Omental fat pad (tissue), 4 donors: ENCODE results near the gene FAM204A. TPM values are rescaled to one million over a fixed set of nuclear protein-coding genes. Genes with fewer than 3 reads are reported as not detected.

Experiments used
- ATAC-seq: fragments of 150-250 bp; one replicate; pipeline ENCODE4 v1.9.1; 2016; ENCODE audit warnings: mild to moderate bottlenecking, moderate library complexity; ENCODE audit not compliant: low FRiP score
- DNase-seq: peaks from one replicate; pipeline ENCODE4 v3.0.0-alpha.2; 2019; ENCODE audit warnings: low spot score
- total RNA-seq, 4 donors: library from RNA; depleted of rRNA; stranded (reverse); fragments of >200 nt; gene quantifications; one replicate each; pipeline ENCODE4 v1.1.0, GENCODE V29; 2016
- TF ChIP-seq, protein P1 (sequence below), 3 donors: fragments of 450-650 bp; IDR thresholded peaks; one replicate each; pipeline ENCODE4 v1.5.1; 2016 to 2017; ENCODE audit warnings: antibody characterized with exemption in 3 of 3, mild to moderate bottlenecking in 3 of 3, moderate library complexity in 2 of 3

Gene FAM204A
- total RNA-seq, 4 donors from 2014 or later, result 25.4 to 57.6 (median 44.0) TPM

DNA sequence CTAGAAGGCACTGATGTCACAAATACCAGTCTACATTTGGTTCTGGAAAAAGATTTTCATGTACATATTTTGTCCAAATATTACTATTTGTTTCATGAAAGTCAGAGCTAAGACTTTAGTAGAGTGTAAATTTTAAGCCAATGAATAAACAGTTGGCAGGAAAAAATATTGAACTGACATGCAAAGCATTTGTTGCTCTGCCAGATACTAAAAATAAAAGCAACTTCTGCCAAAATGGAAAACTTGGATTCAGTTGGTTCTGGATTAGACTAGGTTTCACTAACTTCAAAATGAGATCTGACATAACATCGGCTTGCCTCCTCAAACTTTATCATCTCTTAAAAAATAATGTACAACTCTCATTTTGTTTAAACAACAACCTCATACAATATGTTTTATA lies 34.9 kb downstream of the FAM204A start:
- ATAC-seq (no peak), DNase-seq (no peak)
- TF ChIP-seq, protein P1, sequence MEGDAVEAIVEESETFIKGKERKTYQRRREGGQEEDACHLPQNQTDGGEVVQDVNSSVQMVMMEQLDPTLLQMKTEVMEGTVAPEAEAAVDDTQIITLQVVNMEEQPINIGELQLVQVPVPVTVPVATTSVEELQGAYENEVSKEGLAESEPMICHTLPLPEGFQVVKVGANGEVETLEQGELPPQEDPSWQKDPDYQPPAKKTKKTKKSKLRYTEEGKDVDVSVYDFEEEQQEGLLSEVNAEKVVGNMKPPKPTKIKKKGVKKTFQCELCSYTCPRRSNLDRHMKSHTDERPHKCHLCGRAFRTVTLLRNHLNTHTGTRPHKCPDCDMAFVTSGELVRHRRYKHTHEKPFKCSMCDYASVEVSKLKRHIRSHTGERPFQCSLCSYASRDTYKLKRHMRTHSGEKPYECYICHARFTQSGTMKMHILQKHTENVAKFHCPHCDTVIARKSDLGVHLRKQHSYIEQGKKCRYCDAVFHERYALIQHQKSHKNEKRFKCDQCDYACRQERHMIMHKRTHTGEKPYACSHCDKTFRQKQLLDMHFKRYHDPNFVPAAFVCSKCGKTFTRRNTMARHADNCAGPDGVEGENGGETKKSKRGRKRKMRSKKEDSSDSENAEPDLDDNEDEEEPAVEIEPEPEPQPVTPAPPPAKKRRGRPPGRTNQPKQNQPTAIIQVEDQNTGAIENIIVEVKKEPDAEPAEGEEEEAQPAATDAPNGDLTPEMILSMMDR (IDR thresholded peaks at IDR 0.05), result no peak

DNA sequence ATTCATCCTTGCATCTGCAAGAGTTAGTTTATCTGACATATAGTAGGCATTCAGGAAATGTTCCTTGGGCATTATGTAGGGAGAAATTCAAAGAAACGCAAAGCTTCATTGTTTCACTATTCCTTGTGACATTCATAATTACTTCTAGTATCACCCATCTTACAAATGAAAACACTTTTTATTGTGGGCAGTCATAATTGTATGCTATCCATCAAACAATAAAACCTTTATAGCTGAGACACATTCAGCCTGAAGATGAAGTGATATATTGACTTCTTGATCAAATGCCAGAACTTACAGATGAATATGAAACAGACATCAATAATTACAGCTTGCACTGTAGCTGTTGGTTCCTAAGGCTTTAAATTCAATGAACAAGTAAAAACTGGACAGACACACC lies 36.4 kb downstream of the FAM204A start:
- DNase-seq (no peak), ATAC-seq (no peak)
- TF ChIP-seq, protein P1 (IDR thresholded peaks at IDR 0.05), result no peak

DNA sequence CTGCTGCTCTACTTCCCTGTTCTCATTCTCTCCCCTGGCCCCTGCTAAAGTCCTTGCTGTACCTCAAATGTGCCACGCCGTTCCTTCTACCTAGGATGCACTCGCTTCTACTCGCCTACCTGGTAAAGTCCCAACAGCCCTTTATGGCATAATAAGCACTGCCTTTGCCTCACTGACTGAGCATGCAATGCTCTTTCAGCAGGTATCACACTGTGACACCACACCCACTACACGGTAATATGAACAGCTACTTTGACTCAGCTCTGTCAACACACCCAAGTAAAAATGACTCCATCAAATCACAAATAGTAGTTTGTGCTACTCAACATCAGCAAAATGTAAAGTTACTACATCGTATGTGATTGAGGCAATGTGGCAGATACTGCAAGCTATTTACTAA lies 37.6 kb downstream of the FAM204A start:
- ATAC-seq, result no peak
- no peak for DNase-seq
- TF ChIP-seq, protein P1 (IDR thresholded peaks at IDR 0.05), result no peak

DNA sequence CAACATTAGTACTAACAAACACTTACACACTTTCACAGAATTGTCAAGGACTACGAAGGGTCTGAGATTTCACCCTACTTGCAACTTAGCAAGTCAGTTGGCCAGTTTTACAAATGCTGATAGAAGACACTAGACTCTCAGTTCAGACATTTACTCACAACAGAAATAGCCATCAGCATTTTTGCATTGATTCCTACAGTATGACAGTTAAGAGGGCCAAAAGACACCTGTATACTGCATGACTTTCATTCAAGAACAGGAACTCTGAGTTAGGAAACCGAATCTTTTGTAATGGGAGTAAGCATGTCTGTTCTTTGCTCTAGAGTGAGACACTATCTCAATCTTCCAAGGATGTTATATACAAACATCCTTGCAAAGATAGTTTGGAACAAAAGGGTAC lies 40.9 kb downstream of the FAM204A start:
- ATAC-seq, result no peak
- no peak for DNase-seq
- TF ChIP-seq, protein P1 (IDR thresholded peaks at IDR 0.05), result no peak

DNA sequence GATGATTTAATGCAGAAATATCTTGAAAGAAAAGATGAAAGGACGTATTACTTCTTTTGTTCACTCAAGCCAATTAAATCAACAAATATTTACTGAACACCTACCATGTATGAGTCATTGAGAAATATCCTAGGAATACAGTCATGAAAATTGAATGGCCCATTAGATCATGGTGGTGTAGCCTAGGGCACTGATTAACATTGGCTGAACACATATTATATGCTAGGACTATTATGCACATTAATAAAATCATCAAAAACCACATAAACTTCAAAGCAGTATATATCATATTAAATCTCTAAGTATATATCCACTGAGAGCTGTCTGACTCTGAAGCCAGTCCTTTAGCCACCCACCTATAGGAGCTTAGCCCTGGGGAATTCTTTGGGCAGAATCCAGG lies 41.8 kb downstream of the FAM204A start:
- ATAC-seq (no peak), DNase-seq (no peak)
- TF ChIP-seq, protein P1 (IDR thresholded peaks at IDR 0.05), result no peak

DNA sequence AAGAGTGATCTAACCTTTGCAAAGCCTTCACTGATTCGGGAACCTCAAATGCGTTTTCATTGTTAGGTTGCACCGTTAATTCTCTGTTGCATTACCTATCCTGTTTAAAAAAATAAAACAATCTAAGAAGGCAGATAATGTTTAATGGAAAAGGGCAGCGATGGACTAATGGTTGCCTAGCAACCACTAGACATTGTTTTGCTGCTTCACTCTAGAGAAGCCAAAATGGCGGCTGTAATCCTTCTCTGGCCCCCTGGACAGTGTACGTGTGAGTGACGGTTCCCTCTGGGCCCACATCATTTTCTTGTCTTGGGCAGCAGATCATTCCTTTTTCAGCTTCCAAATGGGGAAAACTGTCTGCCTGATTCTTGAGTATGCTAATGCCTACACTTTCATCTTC lies 43.3 kb downstream of the FAM204A start:
- DNase-seq (no peak), ATAC-seq (no peak)
- TF ChIP-seq, protein P1 (IDR thresholded peaks at IDR 0.05), result no peak

DNA sequence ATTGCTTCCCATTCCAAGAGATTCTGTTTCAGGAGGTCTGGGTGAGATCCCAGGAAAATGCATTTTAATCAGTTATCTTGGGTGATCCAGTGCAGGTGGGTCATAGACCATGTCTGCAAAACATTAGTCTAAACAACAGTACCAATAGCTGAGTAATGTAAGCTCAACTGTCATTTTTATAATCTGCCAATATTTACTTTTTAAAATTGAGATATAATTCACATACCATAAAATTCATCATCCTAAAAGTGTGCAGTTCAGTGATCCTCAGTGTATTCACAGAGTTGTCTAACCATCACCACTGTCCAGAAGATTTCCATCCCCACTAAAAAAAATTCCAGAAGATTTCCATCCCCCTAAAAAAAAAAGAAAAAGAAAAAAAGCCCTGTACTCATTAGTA lies 51.0 kb downstream of the FAM204A start:
- no peak for DNase-seq
- no peak for ATAC-seq
- TF ChIP-seq, protein P1 (IDR thresholded peaks at IDR 0.05), result no peak
